Endothelial cell of umbilical vein (primary cell): ENCODE measurements around the gene NR2E3. TPM values are rescaled to one million over a fixed set of nuclear protein-coding genes. Genes with fewer than 3 reads are reported as not detected.

ENCODE experiments used
- BruUV-seq: library from RNA; stranded (reverse); fragments of 400-500 nt; replicated peaks from 2 replicates; lab custom pipeline; 2021; lab: Mats Ljungman, UMichigan
- CTCF ChIA-PET: fragments of 300-600, 350-600 bp; sonication (Branson Sonifier 250); formaldehyde crosslinking; loops from one replicate; lab custom pipeline; 2021; ENCODE audit warnings: antibody characterized with exemption, inconsistent platforms; lab: Charles Lee
- POLR2A ChIA-PET: fragments of 300-600, 350-600 bp; sonication (Branson Sonifier 250); formaldehyde crosslinking; loops from one replicate; lab custom pipeline; 2021; ENCODE audit warnings: antibody characterized with exemption, inconsistent platforms; lab: Charles Lee
- DNase-seq: peaks from one replicate; pipeline ENCODE4 v3.0.0-alpha.2; 2011; ENCODE audit warnings: low read depth, low spot score
- FAIRE-seq: peaks from 2 replicates; lab custom pipeline; 2011; peaks lifted over from hg19 to GRCh38; lab: Jason Lieb, UNC
- H2AFZ ChIP-seq: 2 replicates; pipeline ENCODE4 v1.6.0; 2012; ENCODE audit warnings: low read depth, low read length, control low read depth, inconsistent platforms
- H3K27ac ChIP-seq: 2 replicates; pipeline ENCODE4 v1.5.1; 2011; ENCODE audit warnings: low read depth, mild to moderate bottlenecking, control low read depth, low read length, moderate library complexity; ENCODE audit not compliant: insufficient read depth
- H3K27me3 ChIP-seq, 2 experiments: 2 replicates each; pipeline versions ENCODE4 v1.6.0 to v1.6.1; 2011; ENCODE audit warnings: low read length in 2 of 2, mixed read lengths in 1 of 2; ENCODE audit not compliant: control insufficient read depth in 2 of 2, insufficient read depth in 2 of 2
- H3K36me3 ChIP-seq, 2 experiments: 2 replicates in 1 of 2; 3 replicates in 1 of 2; pipeline ENCODE4 v1.5.1; 2011; ENCODE audit warnings: low read length in 2 of 2, mild to moderate bottlenecking in 1 of 2, moderate library complexity in 1 of 2; ENCODE audit not compliant: control insufficient read depth in 2 of 2, insufficient read depth in 2 of 2; ENCODE audit errors: extremely low read depth in 1 of 2
- H3K4me1 ChIP-seq: 3 replicates; pipeline ENCODE4 v1.5.1; 2011; ENCODE audit warnings: mild to moderate bottlenecking, low read length; ENCODE audit not compliant: control insufficient read depth, insufficient read depth; ENCODE audit errors: extremely low read depth
- H3K4me2 ChIP-seq: 2 replicates; pipeline ENCODE4 v1.6.1; 2011; ENCODE audit warnings: low read length, control low read depth, mixed read lengths; ENCODE audit not compliant: insufficient read depth
- H3K4me3 ChIP-seq, 3 experiments: fragments of 200-600 bp in 1 of 3; sonication (generic), shearing (Covaris generic) in 1 of 3; replicated peaks in 1 of 3; 2 replicates each; pipeline ENCODE4 v1.5.1; 2011 to 2016; ENCODE audit warnings: control low read depth in 3 of 3, low read length in 3 of 3, mild to moderate bottlenecking in 2 of 3, inconsistent platforms in 1 of 3, low read depth in 1 of 3, moderate library complexity in 1 of 3; ENCODE audit not compliant: insufficient read depth in 1 of 3
- H3K79me2 ChIP-seq: 2 replicates; pipeline ENCODE4 v1.6.0; 2012; ENCODE audit warnings: low read length, inconsistent platforms; ENCODE audit not compliant: control insufficient read depth, insufficient read depth
- H3K9ac ChIP-seq: replicated peaks from 2 replicates; pipeline ENCODE3; 2011; ENCODE audit warnings: low read length, control low read depth; ENCODE audit not compliant: insufficient read depth; ENCODE audit errors: extremely low read depth
- H3K9me1 ChIP-seq: replicated peaks from 3 replicates; pipeline ENCODE4 v1.6.0; 2011; ENCODE audit warnings: mild to moderate bottlenecking, low read length; ENCODE audit not compliant: control insufficient read depth, insufficient read depth; ENCODE audit errors: extremely low read depth
- H3K9me3 ChIP-seq: replicated peaks from 2 replicates; pipeline ENCODE4 v1.5.1; 2012; ENCODE audit warnings: low read length, inconsistent platforms; ENCODE audit not compliant: control insufficient read depth, insufficient read depth
- H4K20me1 ChIP-seq: replicated peaks from 2 replicates; pipeline ENCODE3; 2011; ENCODE audit warnings: mild to moderate bottlenecking, low read length; ENCODE audit not compliant: control insufficient read depth, insufficient read depth; ENCODE audit errors: extremely low read depth
- CTCF ChIP-seq, 2 donors: IDR thresholded peaks; 1 replicate in 1 of 2; 2 replicates in 1 of 2; pipeline ENCODE4 v1.5.1; 2011; ENCODE audit warnings: low read length in 2 of 2, mild to moderate bottlenecking in 2 of 2, moderate library complexity in 2 of 2, control low read depth in 1 of 2, inconsistent platforms in 1 of 2, low read depth in 1 of 2; ENCODE audit not compliant: insufficient read depth in 1 of 2; ENCODE audit errors: extremely low read depth in 1 of 2
- FOS ChIP-seq: IDR thresholded peaks from 2 replicates; pipeline ENCODE4 v1.6.1; 2011; ENCODE audit warnings: mild to moderate bottlenecking, low read length, moderate library complexity, borderline replicate concordance; ENCODE audit not compliant: insufficient read depth
- GATA2 ChIP-seq: IDR thresholded peaks from 2 replicates; pipeline ENCODE4 v1.7.0; 2011; ENCODE audit warnings: low read depth, mild to moderate bottlenecking, moderate library complexity, mixed read lengths, low read length; ENCODE audit not compliant: insufficient read length, insufficient read depth
- JUN ChIP-seq: IDR thresholded peaks from 2 replicates; pipeline ENCODE4 v1.6.1; 2011; ENCODE audit warnings: borderline replicate concordance, low read depth; ENCODE audit not compliant: insufficient read length, insufficient read depth
- MYC ChIP-seq: IDR thresholded peaks from one replicate; pipeline ENCODE4 v1.6.1; 2011; ENCODE audit warnings: mild to moderate bottlenecking, low read depth, low read length
- POLR2AphosphoS5 ChIP-seq: IDR thresholded peaks from 2 replicates; pipeline ENCODE4 v1.6.1; 2012; ENCODE audit warnings: low read depth, mild to moderate bottlenecking, control low read depth, low read length, moderate library complexity; ENCODE audit not compliant: insufficient read depth
- dilution Hi-C: fragments of 300-500 bp; cut with MboI; formaldehyde crosslinking; loops from one replicate; pipeline ENCODE4 v1.15.0; 2019; ENCODE audit warnings: low sequenced_read_pairs; ENCODE audit not compliant: extremely low pct_ligation_motif_present
- intact Hi-C: fragments of 100-400 bp; cut with micrococcal nuclease; formaldehyde crosslinking; loops from one replicate; pipeline ENCODE4 v1.10.0; 2022
- polyA plus RNA-seq, 4 experiments: library from polyadenylated mRNA; depleted of rRNA in 3 of 4; stranded (reverse) in 3 of 4; unstranded in 1 of 4; fragments of >200 nt; gene quantifications; 2 replicates each; pipeline versions ENCODE4 v1.2.1 to v1.2.3, GENCODE V29; 2011 to 2012; ENCODE audit warnings: missing spikeins in 1 of 4
- total RNA-seq: library from RNA; stranded (reverse); gene quantifications from 2 replicates; pipeline ENCODE4 v1.2.3, GENCODE V29; 2021

The NR2E3 gene
- total and polyA plus RNA-seq, 2 donors (not counting 3 experiments of a cell fraction or from before 2014, with no cell fraction given): 0.04 to 0.38 TPM

DNA sequence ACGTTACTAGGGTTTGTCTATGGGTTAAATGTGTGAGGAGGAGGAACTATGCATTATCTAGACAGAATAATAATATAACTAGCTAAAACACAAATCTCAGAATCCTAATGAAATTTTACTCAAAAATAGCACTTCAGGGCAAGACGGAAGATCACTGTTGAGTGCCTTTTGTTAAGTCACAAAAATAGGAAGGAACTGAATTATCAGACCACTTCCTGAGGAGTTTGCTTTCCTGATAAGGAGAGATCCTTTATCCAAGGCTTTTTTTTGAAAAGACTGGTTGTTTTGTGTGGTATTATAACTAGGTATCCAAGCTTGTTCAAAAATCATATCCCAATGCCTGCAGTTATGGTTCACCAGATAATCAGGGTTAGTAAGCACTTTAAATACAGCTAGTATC lies 34.6 kb downstream of the NR2E3 start:
- no peaks in the 10 kb centered on the region for H3K27me3 ChIP-seq
- intact Hi-C loops: no loop called here
- DNase-seq (peak; percentile 55), FAIRE-seq (peak; percentile 86)
- H3K27ac ChIP-seq: no peak overlapping the region
- no peaks in the 10 kb centered on the region for H3K79me2 ChIP-seq
- peak overlapping the region; percentile 94 for H3K4me2 ChIP-seq
- ChIA-PET CTCF (interaction anchor here (1.3 to 3.3 kb wide), 4 partner anchors 10 to 311 kb away, joined by 3 to 12 read pairs (median 8); no protein-coding TSS in a partner anchor), POLR2A (no interaction called here)
- no peaks in the 10 kb centered on the region for H4K20me1 ChIP-seq
- peaks cover 18% of the 10 kb centered on the region for H3K4me1 ChIP-seq
- H3K4me3 ChIP-seq: no peak overlapping the region
- dilution Hi-C loops: no loop called here
- H2AFZ ChIP-seq: no peak overlapping the region
- no peak overlapping the region for H3K9ac ChIP-seq
- no peak for TF ChIP-seq POLR2AphosphoS5
- no peak for TF ChIP-seq MYC
- TF ChIP-seq FOS: no peak
- no peak for TF ChIP-seq JUN
- peak; percentile 79 for TF ChIP-seq GATA2
- TF ChIP-seq CTCF (IDR thresholded peaks at IDR 0.05; ENCODE audit: extremely low read depth in 1 of 2, insufficient read depth in 1 of 2, low read depth in 1 of 2, low read length in 2 of 2): no peak
- no peaks in the 10 kb centered on the region for H3K9me3 ChIP-seq
- H3K36me3 ChIP-seq: no peaks in the 10 kb centered on the region
- no peaks in the 10 kb centered on the region for H3K9me1 ChIP-seq
- no TSS peak for BruUV-seq
